Sigmoid colon (tissue), 4 donors: ENCODE data around the gene ADGRE3.
"Not testable (repeated sequence)": the region's sequence is repeated elsewhere in the genome, so short reads cannot be mapped to it uniquely, and the experiment has no call there.

Experiments used
- CTCF ChIP-seq, 4 experiments: fragments of 450-650 bp in 3 of 4; fragments of 200-600 bp in 1 of 4; IDR thresholded peaks; one replicate each; pipeline ENCODE4 v1.5.1; 2016 to 2019; ENCODE audit warnings: antibody characterized with exemption in 4 of 4, mild to moderate bottlenecking in 3 of 4, moderate library complexity in 2 of 4
- POLR2AphosphoS5 ChIP-seq, 4 donors: sonication (generic); formaldehyde crosslinking; IDR thresholded peaks; one replicate each; pipeline ENCODE4 v1.6.1; 2017; ENCODE audit warnings: antibody characterized with exemption in 4 of 4

DNA sequence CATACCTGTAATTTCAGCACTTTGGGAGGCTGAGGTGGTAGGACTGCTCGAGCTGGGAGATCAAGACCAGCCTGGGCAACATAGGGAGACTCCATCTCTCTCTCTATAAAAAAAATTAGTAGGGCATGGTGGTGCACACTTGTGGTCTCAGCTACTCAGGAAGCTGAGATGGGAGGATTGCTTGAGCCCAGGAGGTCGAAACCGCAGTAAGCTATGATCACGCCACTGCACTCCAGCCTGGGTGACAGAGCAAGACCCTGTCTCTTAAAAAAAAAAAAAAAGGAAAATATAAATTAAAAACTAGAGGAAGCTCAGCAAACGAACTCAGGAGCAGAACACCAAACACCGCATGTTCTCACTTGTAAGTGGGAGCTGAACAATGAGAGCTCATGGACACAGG, 50.2 kb downstream of the ADGRE3 start:
- TF ChIP-seq CTCF, POLR2AphosphoS5 (IDR thresholded peaks at IDR 0.05): not testable (repeated sequence)
